AG04450 (cell line): ENCODE measurements around the gene DENND5B. TPM values are rescaled to one million over a fixed set of nuclear protein-coding genes. Genes with fewer than 3 reads are reported as not detected.

Experiments used
- CTCF ChIA-PET: fragments of 300-600, 350-600 bp; formaldehyde crosslinking; extraction: SDS; loops from one replicate; lab custom pipeline; 2022; ENCODE audit warnings: antibody characterized with exemption, inconsistent platforms; lab: Charles Lee
- POLR2A ChIA-PET: fragments of 350-600 bp; formaldehyde crosslinking; extraction: SDS; loops from one replicate; lab custom pipeline; 2021; ENCODE audit warnings: antibody characterized with exemption, inconsistent platforms; lab: Yijun Ruan, JAX
- DNase-seq: peaks from one replicate; pipeline ENCODE4 v3.0.0-alpha.2; 2011; ENCODE audit warnings: low read depth, low spot score
- H3K27ac ChIP-seq: one replicate; pipeline ENCODE4 v1.5.1; 2012; ENCODE audit warnings: low read depth, low read length, control low read depth
- H3K27me3 ChIP-seq: one replicate; pipeline ENCODE4 v1.6.0; 2012; ENCODE audit warnings: low read length; ENCODE audit not compliant: control insufficient read depth, insufficient read depth
- H3K4me3 ChIP-seq: 2 replicates; pipeline ENCODE4 v1.5.1; 2011; ENCODE audit warnings: mild to moderate bottlenecking, low read depth, low read length, control low read depth
- H3K9me3 ChIP-seq: 2 replicates; pipeline ENCODE4 v1.5.1; 2012; ENCODE audit warnings: low read length; ENCODE audit not compliant: control insufficient read depth, insufficient read depth
- polyA plus RNA-seq: library from polyadenylated mRNA; depleted of rRNA; stranded (reverse); fragments of >200 nt; gene quantifications from 2 replicates; pipeline ENCODE4 v1.2.3, GENCODE V29; 2011
- TF ChIP-seq, protein P1 (sequence below): IDR thresholded peaks from 2 replicates; pipeline ENCODE4 v1.5.1; 2011; ENCODE audit warnings: low read depth, low read length, control low read depth, inconsistent platforms

The DENND5B gene
- polyA plus RNA-seq, 1 experiment = 17.3 TPM

DNA sequence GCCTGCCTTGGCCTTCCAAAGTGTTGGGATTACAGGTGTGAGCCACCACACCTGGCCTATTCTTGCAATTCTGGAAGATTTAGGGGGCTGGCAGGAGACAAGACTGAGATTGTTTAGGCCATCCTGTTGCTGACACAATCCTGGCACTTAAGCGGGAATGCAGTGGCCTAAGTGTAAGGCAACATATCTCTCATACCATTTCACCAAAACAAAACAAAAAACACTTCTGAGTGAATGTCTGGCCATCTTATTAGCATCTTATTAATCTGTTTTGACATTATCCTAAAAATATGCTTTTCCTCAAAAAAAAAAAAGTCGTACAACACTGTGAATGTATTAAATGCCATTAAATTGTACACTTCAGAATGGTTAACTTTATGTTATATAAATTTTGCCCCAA lies 67.6 kb downstream of the DENND5B start:
- no peak for DNase-seq
- Histone ChIP-seq H3K27me3 (no peaks in the 10 kb centered on the region), H3K9me3 (no peaks in the 10 kb centered on the region), H3K4me3 (no peak overlapping the region), H3K27ac (no peak overlapping the region)
- TF ChIP-seq, protein P1, sequence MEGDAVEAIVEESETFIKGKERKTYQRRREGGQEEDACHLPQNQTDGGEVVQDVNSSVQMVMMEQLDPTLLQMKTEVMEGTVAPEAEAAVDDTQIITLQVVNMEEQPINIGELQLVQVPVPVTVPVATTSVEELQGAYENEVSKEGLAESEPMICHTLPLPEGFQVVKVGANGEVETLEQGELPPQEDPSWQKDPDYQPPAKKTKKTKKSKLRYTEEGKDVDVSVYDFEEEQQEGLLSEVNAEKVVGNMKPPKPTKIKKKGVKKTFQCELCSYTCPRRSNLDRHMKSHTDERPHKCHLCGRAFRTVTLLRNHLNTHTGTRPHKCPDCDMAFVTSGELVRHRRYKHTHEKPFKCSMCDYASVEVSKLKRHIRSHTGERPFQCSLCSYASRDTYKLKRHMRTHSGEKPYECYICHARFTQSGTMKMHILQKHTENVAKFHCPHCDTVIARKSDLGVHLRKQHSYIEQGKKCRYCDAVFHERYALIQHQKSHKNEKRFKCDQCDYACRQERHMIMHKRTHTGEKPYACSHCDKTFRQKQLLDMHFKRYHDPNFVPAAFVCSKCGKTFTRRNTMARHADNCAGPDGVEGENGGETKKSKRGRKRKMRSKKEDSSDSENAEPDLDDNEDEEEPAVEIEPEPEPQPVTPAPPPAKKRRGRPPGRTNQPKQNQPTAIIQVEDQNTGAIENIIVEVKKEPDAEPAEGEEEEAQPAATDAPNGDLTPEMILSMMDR = no peak
- ChIA-PET CTCF (interaction anchor here (0.7 to 1.2 kb wide), 3 partner anchors 12 to 121 kb away, joined by 3 to 5 read pairs (median 4); no protein-coding TSS in a partner anchor), POLR2A (no interaction called here)

DNA sequence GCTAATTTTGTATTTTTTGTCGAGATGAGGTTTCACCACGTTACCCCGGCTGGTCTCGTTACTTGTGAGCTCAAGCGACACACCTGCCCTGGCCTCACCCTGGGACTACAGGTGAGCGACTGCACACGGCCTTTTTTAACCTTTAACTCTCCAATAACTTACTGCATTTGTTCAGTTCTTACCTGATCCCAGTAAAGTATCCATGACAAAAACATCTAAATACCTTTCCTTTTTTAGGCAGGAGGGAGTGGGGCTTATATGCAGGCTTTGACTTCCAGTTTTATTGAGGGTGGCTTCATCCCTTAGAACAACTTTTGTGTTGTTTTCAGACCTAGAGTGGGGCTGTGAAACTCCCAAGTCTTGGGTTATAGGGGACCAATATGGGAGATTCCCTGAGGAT lies 68.3 kb downstream of the DENND5B start:
- Histone ChIP-seq H3K27ac (no peak overlapping the region), H3K27me3 (no peaks in the 10 kb centered on the region), H3K4me3 (no peak overlapping the region), H3K9me3 (no peaks in the 10 kb centered on the region)
- TF ChIP-seq, protein P1 = no peak
- DNase-seq = no peak
- POLR2A ChIA-PET = no interaction called here
- CTCF ChIA-PET = no interaction called here

DNA sequence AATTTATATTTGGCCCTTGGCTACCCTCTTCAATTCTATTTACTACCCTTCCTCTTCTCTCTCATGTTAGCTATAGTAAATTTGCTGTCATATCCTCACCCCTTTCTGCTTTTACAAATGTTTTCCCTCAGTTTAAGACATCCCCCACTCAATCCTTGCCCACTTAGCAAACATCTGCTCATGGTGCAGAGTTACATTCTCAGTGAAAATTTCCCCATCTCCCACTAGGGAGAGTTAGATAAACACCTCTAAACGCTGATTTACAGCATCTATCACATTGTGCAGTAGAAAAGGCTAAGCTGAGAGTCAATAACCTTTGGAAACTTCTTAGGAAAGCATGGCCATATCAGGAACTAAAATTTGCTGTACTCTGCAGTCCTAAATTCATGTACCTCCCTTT lies 69.0 kb downstream of the DENND5B start:
- DNase-seq = peak; percentile 24
- Histone ChIP-seq H3K27ac (no peak overlapping the region), H3K4me3 (no peak overlapping the region), H3K9me3 (no peaks in the 10 kb centered on the region), H3K27me3 (no peaks in the 10 kb centered on the region)
- ChIA-PET CTCF (interaction anchor here (0.5 kb wide), 1 partner anchor 694 kb away, joined by 3 read pairs; no protein-coding TSS in a partner anchor), POLR2A (no interaction called here)
- TF ChIP-seq, protein P1 = 0 out of 2 replicates have a peak, but pooled peaks have one; percentile 24

DNA sequence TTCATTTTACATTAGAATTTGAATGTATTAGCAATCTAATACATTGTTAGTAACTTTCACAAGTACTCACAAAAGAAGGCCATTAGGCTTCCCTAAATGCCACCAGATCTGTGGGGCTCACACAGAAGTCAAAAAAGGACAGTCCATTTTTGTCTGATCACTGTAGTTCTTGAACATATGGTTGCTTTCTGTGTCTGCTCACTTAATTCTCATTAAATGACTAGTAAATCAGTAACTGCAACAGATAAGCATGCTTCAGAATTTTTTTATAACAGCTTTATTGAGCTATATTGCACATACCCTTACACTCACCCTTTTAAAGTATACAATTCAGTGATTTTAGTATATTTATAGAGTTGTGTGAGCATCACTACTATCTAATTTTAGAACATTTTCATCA lies 71.4 kb downstream of the DENND5B start:
- DNase-seq = no peak

DNA sequence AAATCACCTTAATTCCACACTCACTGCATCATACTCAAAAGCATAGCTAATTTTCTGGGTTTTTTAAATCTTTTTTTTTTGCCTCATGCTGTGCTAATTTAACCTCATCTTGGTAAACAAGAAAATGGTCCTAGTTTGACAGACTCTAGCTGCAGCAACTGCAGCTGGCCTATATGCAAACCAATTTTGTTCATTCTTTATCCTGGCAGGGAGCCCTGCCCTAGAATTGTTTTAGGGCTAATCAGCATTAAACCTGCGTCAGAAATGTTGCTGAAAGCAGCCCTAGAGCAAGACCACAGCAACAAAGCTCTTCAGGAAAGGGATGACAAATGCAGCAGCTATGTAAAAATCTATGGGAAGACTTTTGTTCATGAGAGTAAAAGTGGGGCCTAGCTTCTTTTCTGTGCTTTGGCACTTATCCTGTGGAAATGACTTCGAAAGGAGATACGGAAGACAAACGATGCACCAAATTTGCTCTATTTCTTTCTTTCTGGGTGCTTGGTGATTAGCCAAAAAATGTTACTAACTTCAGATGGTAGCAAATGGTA lies 72.2 kb downstream of the DENND5B start:
- DNase-seq = peak; percentile 99
- Histone ChIP-seq H3K27me3 (no peaks in the 10 kb centered on the region), H3K27ac (peak overlapping the region; percentile 94), H3K9me3 (no peaks in the 10 kb centered on the region), H3K4me3 (peak overlapping the region; percentile 12; the same call in 1 of the 2 replicates)
- POLR2A ChIA-PET = interaction anchor here (0.6 to 1.8 kb wide), 9 partner anchors 9 to 195 kb away, joined by 3 to 12 read pairs (median 5); partner anchors contain the start of gene SINHCAF
- CTCF ChIA-PET = interaction anchor here (0.6 to 1.9 kb wide), 4 partner anchors 27 to 247 kb away, joined by 3 to 17 read pairs (median 3); no protein-coding TSS in a partner anchor
- TF ChIP-seq, protein P1 = no peak

More for the DNA sequence above, 71.4 kb downstream of the DENND5B start:
- ChIA-PET POLR2A (no interaction called here), CTCF (interaction anchor here (0.6 to 1.9 kb wide), 2 partner anchors 71 to 116 kb away, joined by 3 to 17 read pairs; partner anchors contain the start of gene DENND5B)
- Histone ChIP-seq H3K9me3 (no peaks in the 10 kb centered on the region), H3K27me3 (no peaks in the 10 kb centered on the region), H3K27ac (peak overlapping the region; percentile 94), H3K4me3 (no peak overlapping the region)
- TF ChIP-seq, protein P1 = no peak
